ENCODE results near the gene CLP1. TPM values are rescaled to one million over a fixed set of nuclear protein-coding genes. Genes with fewer than 3 reads are reported as not detected.
A peak's percentile ranks its signal among the peaks of the same experiment; 100 is the strongest.

Gene CLP1
- total RNA-seq, 2 experiments from 2014 or later = 11.3 to 14.2 TPM

- Mint-ChIP-seq H3K4me1 (ENCODE audit: low read depth) (peaks cover 32% of the 10 kb centered on the region), H3K4me3 (no peak overlapping the region), H3K36me3 (ENCODE audit: low read depth) (no peaks in the 10 kb centered on the region), H3K27ac (no peak overlapping the region), H3K9me3 (no peaks in the 10 kb centered on the region), H3K27me3 (ENCODE audit: low read depth) (peaks cover 41% of the 10 kb centered on the region)
- intact Hi-C loops (cut with micrococcal nuclease) = loop anchor here (1.0 kb wide), 1 partner anchor 151 kb away; no protein-coding TSS in a partner anchor
- no peak for DNase-seq
- CTCF ChIA-PET = interaction anchor here (0.6 to 12.3 kb wide), 27 partner anchors 8 to 298 kb away, joined by 3 to 258 read pairs (median 3); partner anchors contain the start of genes RTN4RL2 and UBE2L6
Observed at GRCh38 chr11:57643802-57644201, 13.8 kb upstream of the CLP1 start.

DNA sequence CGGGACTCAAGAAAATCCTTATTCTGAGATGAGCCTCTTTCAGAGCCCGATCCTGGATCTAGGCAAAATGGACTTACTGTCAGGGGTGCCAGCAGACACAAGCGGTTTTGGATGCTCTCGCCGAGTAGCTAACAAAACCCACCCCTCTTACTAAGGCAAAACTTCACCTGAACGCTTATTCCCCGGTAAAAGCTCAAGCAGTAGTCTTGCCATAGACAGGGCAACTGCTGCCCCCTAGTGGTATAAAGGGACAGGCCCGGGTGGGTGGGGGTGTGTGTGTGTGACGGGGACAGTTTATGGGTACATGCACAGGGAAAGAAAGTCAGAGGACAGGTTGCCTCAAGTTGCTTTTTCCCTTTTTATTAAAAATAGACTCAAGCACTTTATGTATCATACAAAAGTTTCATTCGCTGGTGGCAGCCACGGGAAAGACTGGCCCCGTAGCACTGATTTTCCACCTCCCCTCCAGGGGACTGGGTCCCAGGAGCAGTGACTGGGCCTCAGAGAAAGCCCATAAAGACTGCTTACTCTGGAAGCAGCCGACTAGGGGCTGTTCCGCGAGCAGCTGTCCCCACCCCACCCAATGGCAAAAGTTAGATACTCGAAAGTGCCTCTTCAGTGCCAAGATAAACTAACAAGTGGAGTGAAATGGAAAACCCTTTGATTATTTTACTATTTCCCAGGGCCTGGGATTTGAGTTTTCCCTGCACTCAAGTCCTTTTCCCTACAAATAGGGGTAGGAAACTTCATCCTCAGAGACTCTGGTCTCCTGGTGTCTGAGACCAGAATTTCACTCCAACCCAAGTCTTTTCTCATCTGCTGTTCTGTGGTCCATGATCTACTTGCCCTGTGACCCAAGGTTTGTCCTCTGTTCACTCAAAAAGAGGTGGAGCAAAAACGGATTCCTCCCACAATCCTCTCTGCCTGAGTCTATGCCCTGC, 12.5 kb upstream of the CLP1 start:
- Mint-ChIP-seq H3K4me3 (no peak overlapping the region), H3K36me3 (ENCODE audit: low read depth) (no peaks in the 10 kb centered on the region), H3K4me1 (ENCODE audit: low read depth) (peaks cover 35% of the 10 kb centered on the region), H3K9me3 (no peaks in the 10 kb centered on the region), H3K27ac (no peak overlapping the region), H3K27me3 (ENCODE audit: low read depth) (peaks cover 39% of the 10 kb centered on the region)
- peak; percentile 94 for DNase-seq
- intact Hi-C loops (cut with micrococcal nuclease) = loop anchor here (1.0 kb wide), 1 partner anchor 152 kb away; no protein-coding TSS in a partner anchor
- CTCF ChIA-PET = interaction anchor here (0.6 to 12.3 kb wide), 35 partner anchors 9 to 299 kb away, joined by 3 to 258 read pairs (median 3); partner anchors contain the start of genes RTN4RL2 and UBE2L6

DNA sequence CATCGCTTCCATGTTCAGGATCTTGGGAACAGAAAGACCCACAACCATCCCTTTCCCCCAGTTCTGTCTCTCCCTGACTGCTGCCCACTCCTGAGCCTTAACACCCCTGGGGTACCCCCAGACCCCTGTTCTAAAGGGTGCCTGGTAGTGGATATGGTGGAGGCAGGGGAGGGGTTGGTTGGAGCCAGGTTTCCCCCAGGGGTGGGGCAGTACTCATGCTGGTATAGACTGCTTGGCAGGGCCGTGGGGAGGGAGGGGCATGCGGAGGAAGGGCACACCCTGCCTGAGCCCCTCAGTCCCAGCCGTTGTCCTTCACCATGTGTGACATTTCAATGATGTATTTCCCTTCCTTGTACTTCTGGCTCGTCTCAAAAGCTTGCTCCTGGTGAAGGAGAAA, 11.9 kb upstream of the CLP1 start:
- Mint-ChIP-seq H3K36me3 (ENCODE audit: low read depth) (no peaks in the 10 kb centered on the region), H3K9me3 (no peaks in the 10 kb centered on the region), H3K4me3 (no peak overlapping the region), H3K4me1 (ENCODE audit: low read depth) (peaks cover 36% of the 10 kb centered on the region), H3K27ac (no peak overlapping the region), H3K27me3 (ENCODE audit: low read depth) (peaks cover 39% of the 10 kb centered on the region)
- CTCF ChIA-PET = interaction anchor here (0.9 to 12.3 kb wide), 9 partner anchors 8 to 188 kb away, joined by 3 to 258 read pairs (median 13); partner anchors contain the start of genes RTN4RL2 and UBE2L6
- intact Hi-C loops (cut with micrococcal nuclease) = no loop called here
- no peak for DNase-seq

DNA sequence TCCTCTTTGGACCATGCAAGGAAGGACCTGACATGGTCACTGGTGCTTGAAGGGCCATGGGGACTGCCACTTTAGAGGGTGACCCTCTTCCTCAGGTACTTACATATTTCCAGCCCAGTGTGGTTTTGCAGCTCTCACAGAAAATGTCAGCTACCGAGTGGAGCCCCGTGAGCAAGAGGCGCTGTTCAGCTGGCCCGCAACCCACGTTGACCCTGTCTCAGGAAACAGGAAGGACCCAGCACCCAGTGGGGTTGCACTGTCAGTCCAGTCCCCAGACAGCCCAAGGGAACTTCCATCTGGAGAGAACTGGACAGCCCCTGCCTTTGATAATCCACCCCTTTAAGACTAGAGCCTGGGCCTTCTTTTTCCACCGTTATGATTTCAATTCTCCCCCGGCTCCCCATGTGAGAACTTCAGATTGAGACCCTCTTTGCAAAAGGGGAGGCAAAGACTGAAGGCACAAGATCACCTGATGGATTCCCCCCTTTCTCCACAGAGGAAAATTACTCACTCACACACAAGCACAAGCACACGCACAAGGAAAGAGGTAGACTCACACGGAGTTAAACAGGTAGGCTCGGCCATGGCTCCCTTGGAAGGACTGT, 11.3 kb upstream of the CLP1 start:
- DNase-seq = no peak
- Mint-ChIP-seq H3K27me3 (ENCODE audit: low read depth) (peaks cover 37% of the 10 kb centered on the region), H3K4me1 (ENCODE audit: low read depth) (peaks cover 36% of the 10 kb centered on the region), H3K9me3 (no peaks in the 10 kb centered on the region), H3K4me3 (no peak overlapping the region), H3K27ac (no peak overlapping the region), H3K36me3 (ENCODE audit: low read depth) (no peaks in the 10 kb centered on the region)
- CTCF ChIA-PET = interaction anchor here (0.9 to 12.3 kb wide), 4 partner anchors 10 to 153 kb away, joined by 4 to 127 read pairs (median 9); partner anchors contain the start of gene UBE2L6
- intact Hi-C loops (cut with micrococcal nuclease) = no loop called here

DNA sequence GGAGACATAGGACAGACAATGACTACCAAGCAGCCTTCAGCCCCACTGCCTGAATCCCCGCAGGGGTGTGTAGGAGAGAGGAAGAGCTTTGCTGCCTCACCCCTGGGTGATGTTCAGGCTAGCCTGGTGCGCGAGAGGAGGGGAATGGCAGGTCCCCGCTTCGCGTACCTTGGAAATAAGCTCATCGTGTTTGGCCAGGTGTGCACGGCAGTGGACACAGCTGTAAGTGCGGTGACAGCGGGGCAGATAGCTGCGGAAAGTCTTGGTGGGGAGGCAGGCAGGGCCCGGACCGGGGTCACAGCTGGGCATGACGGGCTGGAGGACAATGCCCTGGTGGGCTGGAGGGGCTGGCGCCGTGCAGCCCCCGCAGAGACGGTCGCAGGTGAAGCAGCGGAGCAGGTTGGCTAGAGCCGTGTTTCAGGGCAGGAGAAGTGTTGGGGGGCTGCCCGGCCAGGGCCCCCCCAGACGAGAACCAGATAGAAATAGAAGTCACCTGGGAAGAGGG, 10.7 kb upstream of the CLP1 start:
- intact Hi-C loops (cut with micrococcal nuclease) = no loop called here
- H3K27ac Mint-ChIP-seq = no peak overlapping the region

GRCh38 chr11:57647372-57647771, 10.2 kb upstream of the CLP1 start:
- Mint-ChIP-seq H3K36me3 (ENCODE audit: low read depth) (no peaks in the 10 kb centered on the region), H3K27ac (no peak overlapping the region), H3K4me1 (ENCODE audit: low read depth) (peaks cover 36% of the 10 kb centered on the region), H3K9me3 (no peaks in the 10 kb centered on the region), H3K27me3 (ENCODE audit: low read depth) (peaks cover 37% of the 10 kb centered on the region), H3K4me3 (no peak overlapping the region)
- CTCF ChIA-PET = interaction anchor here (1.5 to 12.3 kb wide), 4 partner anchors 9 to 154 kb away, joined by 5 to 127 read pairs (median 10); partner anchors contain the start of gene UBE2L6
- DNase-seq = no peak
- intact Hi-C loops (cut with micrococcal nuclease) = no loop called here

More for the DNA sequence above, 10.7 kb upstream of the CLP1 start:
- DNase-seq = no peak
- CTCF ChIA-PET = interaction anchor here (0.9 to 12.3 kb wide), 4 partner anchors 10 to 154 kb away, joined by 4 to 127 read pairs (median 9); partner anchors contain the start of gene UBE2L6
- H3K4me3 Mint-ChIP-seq = no peak overlapping the region
- no peaks in the 10 kb centered on the region for H3K9me3 Mint-ChIP-seq
- no peaks in the 10 kb centered on the region for H3K36me3 Mint-ChIP-seq (ENCODE audit: low read depth)
- peaks cover 37% of the 10 kb centered on the region for H3K27me3 Mint-ChIP-seq (ENCODE audit: low read depth)
- H3K4me1 Mint-ChIP-seq (ENCODE audit: low read depth) = peaks cover 36% of the 10 kb centered on the region

DNA sequence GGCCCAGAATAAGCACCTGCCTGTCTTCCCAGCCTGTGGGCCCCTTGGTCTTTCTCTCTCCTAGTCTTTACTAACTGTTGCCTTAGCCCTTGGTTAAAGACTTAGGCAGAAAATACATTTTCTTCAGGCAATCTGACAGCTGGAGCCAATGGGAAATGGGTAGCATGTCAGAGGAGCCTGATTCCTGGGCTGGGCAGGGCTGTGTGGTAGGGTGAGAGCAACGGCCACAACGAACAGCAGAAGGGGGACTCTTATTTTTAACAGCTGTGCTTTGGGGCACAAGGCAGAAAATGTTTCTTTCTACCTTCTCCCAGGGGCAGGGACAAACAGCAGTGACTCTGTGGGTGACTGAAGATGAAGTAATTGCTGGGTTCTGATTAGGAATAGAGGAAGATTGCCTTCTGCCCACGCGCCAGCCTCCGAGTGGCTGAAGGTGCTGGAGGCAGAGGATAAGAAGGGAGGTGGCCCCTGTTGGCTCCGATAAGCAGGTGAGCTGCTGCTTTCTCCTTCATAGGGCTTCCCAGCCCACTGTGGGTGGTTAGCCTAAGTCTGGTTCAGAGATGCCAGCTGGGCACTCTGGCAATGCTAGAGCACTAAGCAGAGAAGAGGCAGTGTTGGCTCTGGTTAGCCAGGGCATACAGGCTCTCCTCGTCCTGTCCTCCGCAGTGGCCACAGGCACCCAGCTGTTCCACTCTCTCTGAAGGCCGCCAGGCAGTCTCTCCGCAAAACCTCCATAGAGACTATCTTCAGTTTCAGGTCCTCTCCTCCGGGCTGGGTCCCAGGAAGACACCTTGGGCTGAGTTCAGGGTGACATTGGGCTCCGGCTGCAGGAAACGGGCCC, 9.4 kb upstream of the CLP1 start:
- CTCF ChIA-PET = interaction anchor here (1.0 to 12.3 kb wide), 3 partner anchors 80 to 155 kb away, joined by 5 to 127 read pairs (median 8); partner anchors contain the start of gene UBE2L6
- Mint-ChIP-seq H3K4me3 (peak overlapping the region; percentile 75), H3K36me3 (ENCODE audit: low read depth) (no peaks in the 10 kb centered on the region), H3K27ac (no peak overlapping the region), H3K4me1 (ENCODE audit: low read depth) (peaks cover 38% of the 10 kb centered on the region), H3K27me3 (ENCODE audit: low read depth) (peaks cover 37% of the 10 kb centered on the region), H3K9me3 (no peaks in the 10 kb centered on the region)
- DNase-seq = peak; percentile 28
- intact Hi-C loops (cut with micrococcal nuclease) = loop anchor here (1.0 to 2.0 kb wide), 2 partner anchors 145 to 186 kb away; no protein-coding TSS in a partner anchor

GRCh38 chr11:57648801-57649735, 8.5 kb upstream of the CLP1 start:
- H3K4me1 Mint-ChIP-seq (ENCODE audit: low read depth) = peaks cover 38% of the 10 kb centered on the region
- H3K27me3 Mint-ChIP-seq (ENCODE audit: low read depth) = peaks cover 37% of the 10 kb centered on the region
- no peaks in the 10 kb centered on the region for H3K36me3 Mint-ChIP-seq (ENCODE audit: low read depth)
- CTCF ChIA-PET = interaction anchor here (0.6 to 12.3 kb wide), 4 partner anchors 81 to 1252 kb away, joined by 3 to 127 read pairs (median 6); partner anchors contain the start of gene UBE2L6
- H3K9me3 Mint-ChIP-seq = no peaks in the 10 kb centered on the region
- no peak overlapping the region for H3K27ac Mint-ChIP-seq
- peak; percentile 37 for DNase-seq
- peak overlapping the region; percentile 75 for H3K4me3 Mint-ChIP-seq
- intact Hi-C loops (cut with micrococcal nuclease) = loop anchor here (1.0 to 2.0 kb wide), 3 partner anchors 8 to 187 kb away; partner anchors contain the start of gene CLP1

DNA sequence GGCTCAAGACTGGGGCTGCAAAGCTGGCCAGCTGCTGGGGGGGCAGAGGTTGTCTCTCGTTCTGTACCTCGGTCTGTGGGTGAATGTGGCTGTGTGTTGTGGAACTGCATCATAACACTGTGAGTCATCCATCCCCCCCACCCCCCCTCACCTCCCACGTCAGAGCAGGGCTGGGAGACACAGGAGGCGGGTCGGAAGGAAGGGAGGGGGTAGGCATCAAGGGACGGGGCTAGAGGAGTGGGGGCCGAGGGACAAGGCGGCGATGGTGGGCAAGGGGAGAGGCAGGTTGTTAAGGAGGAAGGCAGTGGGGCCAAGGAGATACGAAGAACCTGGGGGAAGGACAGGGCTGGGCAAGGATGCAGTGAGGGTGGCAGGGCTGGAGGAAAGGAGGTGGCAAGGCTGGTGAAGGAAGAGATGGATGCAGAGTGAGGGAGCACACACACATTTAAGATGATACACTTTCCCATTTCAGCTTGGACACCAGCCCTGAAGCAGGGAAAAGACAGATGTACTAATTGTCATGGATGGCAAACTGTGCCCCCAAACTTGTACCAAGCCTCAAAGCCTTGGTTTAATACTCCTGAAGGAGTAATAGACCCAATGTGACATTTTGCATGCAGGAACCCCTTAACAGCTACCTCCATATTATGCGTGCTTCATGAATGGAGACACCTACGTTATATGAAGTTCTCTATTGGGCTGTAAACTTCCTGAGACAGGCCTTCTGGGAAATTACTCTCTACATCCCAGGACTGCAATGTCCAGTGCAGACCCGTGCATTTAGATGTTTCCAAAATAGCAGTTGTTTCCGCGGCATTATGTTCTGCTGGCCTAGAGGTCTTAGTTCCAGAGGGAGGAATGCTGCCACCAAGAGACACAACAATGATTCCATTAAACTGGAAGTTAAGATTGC, 7.5 kb upstream of the CLP1 start, which contains the start of gene YPEL4:
Gene YPEL4, minus strand, starts transcription at position 87 of the 913 bp plus-strand sequence. CDS start 2,805 bp downstream, outside the sequence.
- Mint-ChIP-seq H3K4me3 (peak within 1 kb of the TSS; percentile 75), H3K27ac (no peak within 1 kb of the TSS), H3K27me3 (ENCODE audit: low read depth) (peaks cover 37% of the 10 kb centered on the region), H3K36me3 (ENCODE audit: low read depth) (no peaks in the 10 kb centered on the region), H3K4me1 (ENCODE audit: low read depth) (peaks cover 38% of the 10 kb centered on the region), H3K9me3 (no peaks in the 10 kb centered on the region)
- DNase-seq = peak; percentile 70
- intact Hi-C loops (cut with micrococcal nuclease) = loop anchor here (1.0 to 10.0 kb wide), 3 partner anchors 7 to 1905 kb away; partner anchors contain the start of gene CLP1
- CTCF ChIA-PET = interaction anchor here (1.6 to 12.3 kb wide), 3 partner anchors 82 to 157 kb away, joined by 3 to 127 read pairs (median 8); partner anchors contain the start of gene UBE2L6
